GM19324 (cell line): ENCODE measurements around the gene ZNF831.

Source experiments
- ATAC-seq: cut with Tn5 transposase; IDR thresholded peaks from one replicate; pipeline ENCODE4 v1.9.1; 2021; ENCODE audit warnings: mild to moderate bottlenecking, moderate library complexity; ENCODE audit not compliant: unreplicated experiment, low FRiP score

ZNF831 gene

DNA sequence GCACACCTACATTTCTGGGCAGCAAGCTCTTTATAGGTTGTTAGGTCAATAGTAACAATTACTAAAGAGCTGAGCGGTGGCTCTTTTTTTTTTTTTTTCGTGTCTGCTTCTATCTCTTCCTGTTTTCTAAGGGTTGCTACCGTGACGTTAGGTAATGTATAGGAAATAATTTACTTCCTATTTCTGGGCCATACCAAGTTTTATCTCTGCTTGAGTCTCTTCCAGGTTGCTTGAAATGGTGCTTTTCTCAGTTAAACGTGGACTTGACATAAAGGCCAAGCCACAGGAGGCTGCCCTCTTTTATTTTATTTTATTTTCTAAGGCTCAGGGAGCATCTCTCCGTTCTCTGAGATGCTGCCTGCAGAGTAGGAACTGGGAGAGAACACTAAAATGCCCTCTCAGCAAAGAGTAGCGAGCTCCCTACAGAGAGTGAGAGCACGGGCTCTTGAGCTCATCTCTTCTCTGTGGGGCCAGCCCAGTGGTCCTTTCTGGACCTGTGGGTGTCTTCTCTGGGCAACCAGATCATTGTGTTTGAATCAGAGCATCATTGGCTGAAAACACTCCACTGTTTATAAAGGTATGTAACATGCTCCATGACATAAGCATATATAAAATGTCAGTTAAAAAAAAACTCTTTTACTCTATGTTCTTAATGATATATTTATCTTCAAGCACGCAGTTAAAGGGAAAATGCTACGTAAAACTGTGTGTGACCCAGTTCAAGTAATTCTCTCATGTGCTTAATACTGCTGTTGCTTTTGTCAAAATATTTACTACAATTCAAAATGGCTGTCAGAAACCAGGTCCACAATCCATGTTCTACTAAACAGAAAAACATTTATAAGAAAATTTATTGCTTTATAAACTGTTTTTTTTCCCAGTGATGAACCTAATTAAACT lies at the start of gene ZNF831:
Gene ZNF831 (plus strand): TSS at position 191 of the 900 bp plus-strand sequence. CDS start 27,199 bp downstream, outside the sequence.
- ATAC-seq: no peak

DNA sequence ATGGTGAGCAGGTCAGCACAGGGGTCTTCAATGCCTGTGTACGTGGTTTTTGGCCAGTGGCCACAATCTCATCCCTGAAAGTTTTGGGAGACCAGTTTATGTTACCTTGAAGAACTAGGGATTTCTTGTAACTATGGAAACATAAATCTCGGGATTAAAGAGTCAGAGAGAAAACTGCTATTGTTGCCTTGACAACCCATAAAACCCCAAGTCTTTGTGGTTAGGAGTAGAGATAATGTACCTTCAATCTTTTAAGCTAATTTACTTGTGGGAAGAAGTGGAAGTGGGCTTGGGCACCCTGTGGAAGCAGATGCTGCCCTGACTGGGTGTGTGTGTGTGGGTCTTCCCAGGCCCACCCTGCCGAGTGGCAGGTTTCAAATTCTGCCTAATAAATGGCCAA lies 46.1 kb upstream of the ZNF831 start:
- no peak for ATAC-seq

DNA sequence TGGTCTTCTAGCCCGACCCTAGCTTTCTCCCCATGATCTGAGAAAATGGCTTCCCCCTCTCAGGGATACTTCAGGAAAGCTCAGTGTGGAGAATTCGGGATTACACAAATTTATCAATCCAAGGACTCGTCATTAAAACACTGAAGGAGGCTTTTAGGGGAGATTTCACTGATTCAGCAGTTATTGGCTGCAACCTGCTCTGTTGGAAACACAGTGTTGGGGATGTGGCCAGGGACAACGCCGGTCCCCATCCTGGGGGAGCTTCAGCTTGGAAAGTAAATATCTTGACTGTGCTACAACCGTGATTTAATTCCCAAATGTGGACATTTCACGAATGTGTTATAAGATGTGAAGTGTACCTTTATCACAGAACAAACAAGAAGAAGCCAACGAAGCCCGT lies 44.8 kb upstream of the ZNF831 start:
- ATAC-seq: no peak

DNA sequence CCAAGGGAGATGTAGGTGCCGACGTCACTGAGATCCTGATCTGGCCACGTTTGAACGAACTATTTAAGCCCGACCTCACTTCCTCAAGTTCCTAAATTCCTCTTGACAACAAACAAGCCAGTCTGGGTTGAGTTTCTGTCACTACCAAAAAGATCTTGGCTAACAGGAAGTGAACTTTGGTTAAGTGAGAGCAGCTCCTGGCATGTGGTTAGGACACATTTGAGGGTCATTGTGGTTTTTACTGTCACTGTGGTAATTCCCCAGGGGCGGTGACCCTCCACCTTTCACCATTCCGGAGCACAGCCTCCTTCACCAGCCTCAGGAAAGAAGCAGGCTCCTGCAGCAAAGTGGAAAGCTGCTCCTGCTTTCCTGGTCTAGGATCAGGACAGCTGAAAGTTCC lies 43.1 kb upstream of the ZNF831 start:
- ATAC-seq: no peak

DNA sequence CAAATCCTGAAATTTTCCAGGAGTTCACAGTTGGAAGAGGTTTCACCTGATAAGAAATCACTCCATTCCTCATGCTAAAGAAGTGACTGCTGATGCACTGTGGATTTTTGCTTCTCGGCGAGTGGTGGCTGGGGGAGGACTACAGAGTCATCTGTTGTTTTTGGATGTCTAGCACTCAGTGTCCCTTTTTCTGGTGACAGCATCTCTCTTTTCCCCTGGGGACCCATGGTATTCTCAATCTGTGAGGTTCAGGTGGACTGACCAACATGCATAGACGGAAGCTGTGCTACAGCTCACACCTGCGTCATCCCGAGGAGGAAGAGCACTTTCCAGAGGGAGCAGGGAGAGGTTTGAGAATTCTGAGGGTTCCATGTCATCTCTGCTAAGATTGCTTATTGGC lies 42.7 kb upstream of the ZNF831 start:
- ATAC-seq: no peak

DNA sequence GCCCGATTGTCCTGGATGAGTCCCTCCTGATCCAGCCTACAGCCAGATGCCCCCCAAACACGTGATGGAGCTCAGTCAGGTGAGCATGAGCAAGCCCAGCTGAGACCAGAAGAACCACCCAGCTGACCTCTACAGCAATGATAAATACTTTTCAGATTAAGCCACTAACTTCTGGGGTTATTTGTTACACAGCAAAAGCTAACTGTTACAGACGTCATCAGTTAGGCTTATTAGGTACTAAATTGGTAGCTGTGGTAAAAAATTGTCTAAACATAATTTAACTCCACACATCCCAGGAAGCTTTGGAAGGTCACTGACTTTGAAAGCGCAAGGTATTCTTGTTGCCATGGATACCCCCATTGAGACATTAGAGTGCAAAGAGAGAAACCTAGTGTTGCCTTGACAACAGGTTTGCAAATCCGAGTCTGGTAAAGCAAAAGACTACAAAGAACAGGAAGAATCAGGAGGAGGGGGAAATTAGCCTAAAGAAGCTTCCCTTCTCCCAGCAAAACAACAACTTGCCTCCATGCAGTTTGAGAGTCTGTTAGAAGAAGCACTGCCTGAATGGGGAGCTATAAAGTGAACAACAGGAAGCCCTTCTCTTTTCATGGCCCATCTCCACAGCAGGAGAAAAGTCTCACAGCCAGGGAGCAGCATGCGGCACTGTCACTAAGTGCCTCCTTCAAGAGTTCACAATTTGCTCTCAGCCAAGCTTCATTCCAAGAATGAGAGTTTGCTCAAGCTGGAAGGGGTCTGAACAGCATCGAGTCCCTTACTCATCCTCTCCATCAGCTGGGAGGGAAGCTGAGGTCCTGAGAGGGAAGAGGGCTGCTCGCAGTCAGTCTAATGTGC lies 41.7 kb upstream of the ZNF831 start:
- ATAC-seq: no peak

DNA sequence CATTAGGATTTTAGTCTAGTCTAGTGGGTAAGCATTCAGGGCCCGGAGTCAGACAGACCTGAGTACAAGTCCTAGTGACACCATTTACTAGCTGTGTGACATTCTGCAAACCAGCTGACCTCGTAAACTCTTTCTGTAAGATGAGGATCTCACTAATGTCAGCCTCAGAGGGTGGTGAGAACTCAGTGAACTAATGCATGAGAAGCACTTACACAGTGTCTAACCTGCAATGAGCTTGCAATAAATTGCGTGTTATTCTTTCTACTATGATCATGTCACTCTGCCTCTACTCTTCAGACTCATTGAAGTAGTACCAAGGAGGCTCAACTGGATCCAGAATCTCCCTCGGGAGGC lies 41.1 kb upstream of the ZNF831 start:
- ATAC-seq: no peak

DNA sequence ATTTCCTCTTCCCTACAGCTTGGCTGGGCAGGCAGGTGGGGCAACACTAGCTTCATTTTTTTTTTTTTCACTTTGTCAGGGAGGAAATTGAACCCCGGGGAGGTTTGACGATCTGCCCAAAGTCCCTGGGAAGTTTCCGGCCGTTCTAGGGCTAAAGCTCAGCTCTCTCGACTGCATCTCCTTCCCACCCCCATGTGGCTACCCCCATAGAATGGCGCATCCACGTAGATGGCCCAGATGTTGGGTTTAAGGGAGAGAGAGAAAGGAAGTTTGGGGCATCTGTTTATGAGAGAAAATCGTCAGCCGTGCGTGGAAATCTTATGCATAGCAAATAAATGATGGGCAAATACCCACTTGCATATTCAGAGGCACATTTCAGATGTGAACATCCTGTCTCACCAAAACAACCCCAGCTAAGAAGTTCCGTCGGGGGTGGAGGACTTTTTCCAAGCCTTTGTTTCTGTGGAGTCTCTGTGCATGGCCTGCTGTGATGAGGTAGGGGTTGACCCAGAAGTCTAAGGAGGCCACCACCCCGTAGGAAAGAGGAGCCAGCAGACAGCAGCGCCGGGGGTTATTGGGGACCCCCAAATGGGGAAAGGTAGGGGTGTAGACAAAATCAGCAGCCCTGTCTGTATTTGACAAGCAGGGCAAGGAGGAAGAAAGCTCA lies 40.5 kb upstream of the ZNF831 start:
- ATAC-seq: no peak

DNA sequence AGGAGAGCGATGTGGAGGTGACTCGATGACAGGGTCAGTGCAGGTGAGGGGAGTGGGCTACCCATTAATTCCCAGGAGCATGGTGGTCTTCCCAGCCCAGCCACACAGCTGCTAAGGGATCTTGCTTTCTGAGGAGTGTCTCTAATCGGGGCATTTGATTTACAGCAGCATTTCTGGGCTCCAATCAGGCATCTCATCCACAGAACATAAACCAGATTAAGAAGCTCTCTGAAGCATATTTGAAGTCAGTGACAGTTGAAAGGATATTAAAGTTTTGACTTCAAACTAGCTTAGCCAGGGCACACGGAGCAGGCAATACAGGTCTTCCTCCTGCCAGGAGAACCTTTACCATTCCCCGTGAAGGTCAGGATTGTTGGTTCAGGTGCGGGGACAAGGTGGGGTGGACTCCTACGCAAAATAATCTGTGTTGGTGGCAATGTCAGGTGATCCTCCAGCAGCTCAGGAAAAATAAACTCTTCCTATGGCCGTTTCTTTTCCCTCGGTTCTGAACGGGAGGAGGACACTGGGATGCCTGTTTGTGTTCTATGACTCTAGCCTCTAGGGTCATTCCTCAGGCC lies 39.9 kb upstream of the ZNF831 start:
- ATAC-seq: no peak

DNA sequence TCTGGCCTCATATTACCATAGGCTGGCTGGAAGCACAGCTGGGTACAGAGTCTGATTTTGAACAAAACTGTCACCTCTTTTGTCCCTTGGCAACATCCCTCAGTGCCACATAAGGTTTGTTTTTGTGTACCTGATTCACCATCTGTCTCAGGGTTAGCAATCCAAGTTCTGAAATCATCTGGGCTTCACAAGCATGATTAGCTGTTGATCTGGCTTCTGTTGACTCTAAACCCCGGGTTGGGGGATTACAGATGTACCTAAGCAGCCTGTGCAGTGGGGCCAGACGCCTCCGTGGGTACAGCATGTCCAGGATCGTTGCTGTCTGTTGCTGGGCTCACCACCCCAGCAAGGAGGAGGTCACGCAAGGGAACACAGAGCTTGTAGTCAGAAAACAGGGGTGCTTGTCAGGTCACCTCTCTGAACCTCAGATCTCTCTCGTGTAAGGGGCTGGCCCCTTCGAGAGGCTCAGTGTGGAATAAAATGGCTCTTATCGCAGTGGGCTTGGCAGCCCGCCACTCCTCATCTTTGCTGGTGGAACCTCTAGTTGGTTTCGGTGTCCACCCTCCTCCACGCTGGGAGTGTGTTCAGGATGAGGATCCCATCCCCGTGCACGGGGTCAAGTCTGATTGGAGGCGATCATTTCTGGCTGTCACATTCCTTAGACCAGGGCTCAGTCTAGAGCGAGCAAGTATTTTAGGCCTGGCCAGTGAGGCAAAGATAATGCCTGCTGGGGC lies 39.2 kb upstream of the ZNF831 start:
- no peak for ATAC-seq

DNA sequence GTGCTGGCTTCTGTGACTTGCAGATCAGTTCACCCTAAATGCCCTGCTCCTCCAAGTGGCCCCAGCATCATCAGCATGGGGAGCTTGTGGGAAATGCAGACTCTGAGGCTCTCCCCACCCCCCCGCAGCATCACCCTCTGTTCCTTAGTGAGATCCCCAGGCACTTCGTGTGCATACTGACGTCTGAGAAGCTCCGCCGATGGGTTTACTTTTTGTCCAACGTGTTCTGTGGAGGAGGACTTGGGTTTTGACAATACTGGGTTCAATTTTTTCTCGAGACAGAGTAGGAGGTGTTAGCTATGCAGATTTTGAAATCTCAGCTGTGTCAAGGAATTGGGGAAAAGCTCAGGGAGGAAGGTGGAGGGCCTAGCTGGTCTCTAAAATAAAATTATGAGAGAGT lies 38.3 kb upstream of the ZNF831 start:
- ATAC-seq: no peak

DNA sequence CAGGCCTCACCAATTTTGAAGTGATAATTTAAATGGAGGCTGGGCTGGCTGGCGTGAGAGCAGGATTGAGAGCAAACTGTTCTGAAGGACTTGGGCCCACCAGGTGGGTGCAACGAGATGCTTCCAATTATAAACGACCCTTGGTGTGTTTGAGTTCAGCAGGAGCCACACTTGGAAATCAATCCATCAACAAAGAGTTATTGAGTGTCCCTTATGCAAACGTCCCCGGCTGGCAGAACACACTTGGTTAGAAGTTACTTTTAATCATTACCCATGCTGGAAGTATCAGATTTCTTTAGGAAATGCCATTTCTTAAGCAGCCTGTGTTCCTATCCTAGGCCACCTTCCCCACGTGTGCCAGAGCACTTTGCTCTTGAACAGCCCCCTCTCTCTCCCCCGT lies 37.8 kb upstream of the ZNF831 start:
- no peak for ATAC-seq

DNA sequence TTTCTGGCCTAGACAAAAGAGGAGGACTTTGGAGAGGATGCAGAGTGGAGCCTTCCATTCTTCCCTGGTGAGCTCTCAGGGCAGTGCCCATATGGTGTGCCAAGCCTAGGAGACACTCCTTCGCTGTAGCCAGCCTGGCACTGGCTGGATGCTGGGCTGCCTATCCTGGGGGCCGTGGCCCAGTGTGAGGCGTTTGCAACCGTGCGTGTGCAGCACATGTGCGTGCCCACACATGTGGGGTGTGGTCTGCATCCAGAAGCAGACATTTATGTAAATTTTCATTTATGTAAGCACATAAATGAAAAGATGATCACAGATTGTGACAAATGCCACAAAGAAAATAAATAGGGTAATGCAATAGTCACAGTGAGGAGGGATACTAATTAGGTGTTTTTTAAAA lies 35.8 kb upstream of the ZNF831 start:
- no peak for ATAC-seq

DNA sequence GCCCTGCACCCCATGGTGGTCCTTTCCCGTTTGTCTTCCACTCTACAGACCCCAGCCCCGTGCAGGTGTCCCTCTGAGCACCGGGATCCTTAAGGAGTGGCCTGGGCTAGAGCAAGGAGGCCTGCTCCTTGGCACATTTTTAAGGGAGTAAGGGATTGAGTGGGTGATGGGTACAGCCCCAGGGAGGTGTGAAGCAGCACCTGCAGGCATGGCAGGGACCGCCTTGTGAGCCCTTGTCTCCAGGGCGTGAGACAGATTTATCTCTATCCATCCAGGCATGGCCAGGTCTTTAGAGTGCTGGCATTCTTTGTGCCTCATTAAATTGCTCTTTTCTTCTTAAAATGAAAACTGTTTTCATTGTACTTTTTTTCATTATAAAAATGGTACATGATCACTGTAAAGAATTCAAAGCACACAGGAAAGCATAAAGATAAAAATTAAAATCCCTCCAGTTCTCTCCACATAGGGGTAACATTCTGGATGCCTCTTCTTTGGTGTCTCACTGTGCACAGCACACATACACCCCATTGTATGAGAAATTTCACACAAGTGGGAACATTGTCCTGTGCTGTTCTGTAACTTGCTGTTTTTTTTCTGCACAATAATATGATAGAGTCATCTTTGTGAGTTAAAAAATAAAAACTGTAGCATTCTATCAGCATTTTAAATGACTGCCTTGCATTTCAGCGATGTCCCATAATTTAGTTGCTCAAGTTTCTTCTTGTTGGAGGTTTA lies 31.9 kb upstream of the ZNF831 start:
- no peak for ATAC-seq

DNA sequence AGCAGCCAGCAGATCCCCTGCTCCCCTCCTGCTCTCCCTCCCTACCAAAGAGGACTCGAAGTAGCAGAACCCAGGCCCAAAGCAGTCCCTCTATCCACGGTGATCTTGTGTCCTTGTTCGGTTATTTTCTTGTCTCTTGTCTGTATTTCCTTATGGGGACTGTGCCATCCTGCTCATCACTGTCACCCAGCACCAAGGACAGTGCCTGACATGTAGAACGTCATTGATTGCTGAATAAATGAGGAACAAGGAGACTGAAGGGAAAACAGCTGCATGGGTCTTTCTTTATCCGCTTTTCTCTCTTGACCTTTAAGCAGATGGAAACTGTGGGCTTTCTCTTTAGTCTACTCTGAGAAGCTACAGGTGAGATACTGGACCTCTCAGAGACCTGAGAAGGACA lies 29.4 kb upstream of the ZNF831 start:
- ATAC-seq: no peak

DNA sequence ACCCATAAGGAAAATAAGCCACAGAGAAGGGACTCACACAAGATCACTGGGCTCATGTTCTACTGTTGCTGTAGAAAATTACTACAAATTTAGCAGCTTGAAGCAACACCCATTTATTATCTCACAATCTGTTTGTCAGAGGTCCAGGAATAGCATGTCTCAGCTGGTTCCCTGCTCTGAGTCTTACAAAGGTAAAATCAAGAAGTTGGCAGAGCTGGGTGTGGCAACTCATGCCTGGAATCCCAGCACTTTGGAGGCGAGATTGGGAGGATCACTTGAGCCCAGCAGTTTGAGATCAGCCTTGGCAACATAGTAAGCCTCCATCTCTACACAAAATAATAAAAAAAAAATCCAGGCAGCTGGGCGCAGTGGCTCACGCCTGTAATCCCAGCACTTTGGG lies 28.5 kb upstream of the ZNF831 start:
- ATAC-seq: no peak

DNA sequence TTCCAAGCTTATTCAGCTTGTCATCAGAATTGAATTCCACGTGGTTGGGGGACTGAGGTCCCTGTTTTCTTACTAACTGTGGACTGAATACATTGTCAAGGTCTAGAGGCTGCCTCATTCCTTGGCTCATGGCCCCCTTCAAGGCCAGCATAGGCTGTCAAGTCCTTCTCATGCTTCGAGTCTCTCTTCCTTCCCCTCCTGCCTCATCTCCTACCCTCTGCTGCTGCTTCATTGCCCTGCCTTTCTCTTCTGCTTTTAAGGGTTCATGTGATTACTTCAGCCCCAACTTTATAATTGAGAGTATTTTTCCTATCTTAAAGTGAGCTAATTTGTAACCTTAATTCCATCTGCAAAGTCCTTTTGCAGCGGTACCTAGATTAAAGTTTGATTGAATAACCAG lies 27.6 kb upstream of the ZNF831 start:
- no peak for ATAC-seq

DNA sequence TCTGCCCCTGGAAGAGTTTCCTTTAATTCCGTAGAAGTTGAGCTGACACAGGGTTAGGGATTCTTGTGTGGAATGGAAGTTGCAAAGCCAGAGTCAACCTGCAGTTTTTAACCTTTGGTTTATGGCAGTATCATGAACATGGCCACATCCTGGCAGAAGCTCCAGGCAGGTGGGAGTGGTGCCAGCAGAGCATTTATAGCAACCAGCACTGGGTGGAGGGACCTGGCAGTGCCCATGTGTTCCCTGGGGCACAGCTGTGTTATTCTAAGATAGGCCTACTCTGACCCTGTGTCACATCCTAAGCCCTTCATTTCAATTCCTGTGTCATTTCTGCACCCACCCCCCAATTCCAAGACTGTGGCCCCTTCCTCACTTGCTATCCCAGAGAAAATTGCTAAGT lies 26.1 kb upstream of the ZNF831 start:
- ATAC-seq: no peak

DNA sequence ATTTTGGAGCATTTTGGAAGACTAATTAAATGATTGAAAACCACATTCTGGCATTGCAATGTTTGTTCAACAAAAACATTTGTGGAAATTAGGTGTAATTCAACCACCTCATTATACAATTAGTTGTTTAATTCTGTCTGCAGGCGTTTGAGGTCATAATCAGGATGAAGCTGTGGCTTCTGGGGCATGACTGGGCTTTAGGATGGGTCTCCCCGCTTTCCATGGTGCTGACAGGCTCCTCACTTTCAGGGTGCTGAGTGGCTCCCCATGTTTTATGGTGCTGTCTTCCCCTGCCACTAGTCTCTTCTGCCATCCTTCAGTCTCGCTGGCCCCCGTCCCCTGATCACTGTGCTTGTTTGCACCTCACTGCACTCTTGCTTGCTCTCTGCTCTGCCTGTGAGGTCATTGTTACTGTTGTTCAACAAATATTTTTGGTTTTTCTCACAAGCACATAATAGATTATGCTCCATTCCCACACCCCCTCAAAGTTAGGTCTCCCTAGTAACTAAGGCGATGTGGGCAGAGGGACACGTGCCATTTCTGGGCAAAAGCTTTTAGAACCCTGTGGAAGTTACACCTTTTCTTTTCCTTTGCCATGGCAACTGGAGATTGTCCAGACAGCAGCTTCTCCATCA lies 25.4 kb upstream of the ZNF831 start:
- no peak for ATAC-seq
